Measurements from ENCODE around the gene DIS3L2.

- TF ChIP-seq POLR2A (IDR thresholded peaks at IDR 0.05): no peak
- no peak for TF ChIP-seq CTCF (IDR thresholded peaks at IDR 0.05)
- no peak for TF ChIP-seq POLR2AphosphoS5 (IDR thresholded peaks at IDR 0.05; ENCODE audit: insufficient read depth in 1 of 2, low read depth in 1 of 2)
Measured at GRCh38 chr2:232281858-232282507, 320.5 kb downstream of the DIS3L2 start.
